HL-60 (cell line): ENCODE measurements around the gene ETV3L.
"Not testable (repeated sequence)": the region's sequence is repeated elsewhere in the genome, so short reads cannot be mapped to it uniquely, and the experiment has no call there.

Experiments
- DNase-seq, 2 experiments: peaks; one replicate each; pipeline ENCODE4 v3.0.0-alpha.2; 2010 to 2020; ENCODE audit warnings: low read depth in 1 of 2, low spot score in 1 of 2
- H3K27ac ChIP-seq: fragments of 250-450 bp; sonication (Bioruptor Pico); replicated peaks from 2 replicates; pipeline ENCODE4 v1.5.1; 2020; ENCODE audit warnings: mild to moderate bottlenecking, moderate library complexity
- H3K27me3 ChIP-seq: fragments of 250-450 bp; sonication (Bioruptor Pico); 2 replicates; pipeline ENCODE4 v1.5.1; 2021; ENCODE audit warnings: mild to moderate bottlenecking, moderate library complexity; ENCODE audit not compliant: insufficient read depth, poor library complexity, severe bottlenecking
- H3K4me3 ChIP-seq: replicated peaks from 2 replicates; pipeline ENCODE4 v1.5.1; 2011; ENCODE audit warnings: mild to moderate bottlenecking, control low read depth, low read length; ENCODE audit not compliant: insufficient read depth
- GABPA ChIP-seq: IDR thresholded peaks from 2 replicates; pipeline ENCODE4 v1.6.1; 2012; ENCODE audit warnings: low read depth
- POLR2AphosphoS5 ChIP-seq: IDR thresholded peaks from 2 replicates; pipeline ENCODE4 v1.6.1; 2012; ENCODE audit warnings: low read depth
- REST ChIP-seq: IDR thresholded peaks from 2 replicates; pipeline ENCODE4 v1.6.1; 2012; ENCODE audit warnings: low read depth; ENCODE audit not compliant: insufficient replicate concordance
- SPI1 ChIP-seq: IDR thresholded peaks from 2 replicates; pipeline ENCODE4 v1.6.1; 2012; ENCODE audit warnings: low read depth, mild to moderate bottlenecking, borderline replicate concordance
- TF ChIP-seq, protein P1 (sequence below): IDR thresholded peaks from one replicate; pipeline ENCODE4 v1.5.1; 2011; ENCODE audit warnings: low read length, control low read depth, inconsistent platforms; ENCODE audit not compliant: insufficient read depth

Gene ETV3L

GRCh38 chr1:157104598-157105293 is 5.1 kb upstream of the ETV3L start:
- no peak overlapping the region for H3K27ac ChIP-seq
- H3K4me3 ChIP-seq, result no peak overlapping the region
- peaks cover 14% of the 10 kb centered on the region for H3K27me3 ChIP-seq
- no peak for DNase-seq
- TF ChIP-seq, protein P1, sequence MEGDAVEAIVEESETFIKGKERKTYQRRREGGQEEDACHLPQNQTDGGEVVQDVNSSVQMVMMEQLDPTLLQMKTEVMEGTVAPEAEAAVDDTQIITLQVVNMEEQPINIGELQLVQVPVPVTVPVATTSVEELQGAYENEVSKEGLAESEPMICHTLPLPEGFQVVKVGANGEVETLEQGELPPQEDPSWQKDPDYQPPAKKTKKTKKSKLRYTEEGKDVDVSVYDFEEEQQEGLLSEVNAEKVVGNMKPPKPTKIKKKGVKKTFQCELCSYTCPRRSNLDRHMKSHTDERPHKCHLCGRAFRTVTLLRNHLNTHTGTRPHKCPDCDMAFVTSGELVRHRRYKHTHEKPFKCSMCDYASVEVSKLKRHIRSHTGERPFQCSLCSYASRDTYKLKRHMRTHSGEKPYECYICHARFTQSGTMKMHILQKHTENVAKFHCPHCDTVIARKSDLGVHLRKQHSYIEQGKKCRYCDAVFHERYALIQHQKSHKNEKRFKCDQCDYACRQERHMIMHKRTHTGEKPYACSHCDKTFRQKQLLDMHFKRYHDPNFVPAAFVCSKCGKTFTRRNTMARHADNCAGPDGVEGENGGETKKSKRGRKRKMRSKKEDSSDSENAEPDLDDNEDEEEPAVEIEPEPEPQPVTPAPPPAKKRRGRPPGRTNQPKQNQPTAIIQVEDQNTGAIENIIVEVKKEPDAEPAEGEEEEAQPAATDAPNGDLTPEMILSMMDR, result no peak
- TF ChIP-seq REST, result no peak
- no peak for TF ChIP-seq GABPA

- TF ChIP-seq, protein P1, result no peak
- no peak for TF ChIP-seq POLR2AphosphoS5
- no peak for TF ChIP-seq GABPA
- no peak for DNase-seq
- Histone ChIP-seq H3K27me3 (peaks cover 9% of the 10 kb centered on the region), H3K4me3 (no peak overlapping the region), H3K27ac (no peak overlapping the region)
These were observed 3.7 kb upstream of the ETV3L start for GRCh38 chr1:157103268-157103667.

GRCh38 chr1:157101149-157101548 is 1.5 kb upstream of the ETV3L start:
- Histone ChIP-seq H3K27me3 (no peaks in the 10 kb centered on the region), H3K27ac (no peak overlapping the region), H3K4me3 (no peak overlapping the region)
- TF ChIP-seq GABPA, result no peak
- TF ChIP-seq SPI1, result no peak
- no peak for TF ChIP-seq REST
- TF ChIP-seq, protein P1, result no peak
- DNase-seq, result no peak

- not testable (repeated sequence) for H3K4me3 ChIP-seq, H3K27me3 ChIP-seq, H3K27ac ChIP-seq, DNase-seq
These were observed 498 bp downstream of the ETV3L start for GRCh38 chr1:157098987-157099632.
